HTR-8/SVneo (cell line): ENCODE measurements around the gene GABRB3.

Source experiments
- DNase-seq: peaks from one replicate; pipeline ENCODE4 v3.0.0; 2011; ENCODE audit warnings: low spot score, mixed read lengths; ENCODE audit not compliant: insufficient read length
- FAIRE-seq: peaks from 2 replicates; lab custom pipeline; 2011; peaks lifted over from hg19 to GRCh38; lab: Jason Lieb, UNC

GABRB3 gene

DNA sequence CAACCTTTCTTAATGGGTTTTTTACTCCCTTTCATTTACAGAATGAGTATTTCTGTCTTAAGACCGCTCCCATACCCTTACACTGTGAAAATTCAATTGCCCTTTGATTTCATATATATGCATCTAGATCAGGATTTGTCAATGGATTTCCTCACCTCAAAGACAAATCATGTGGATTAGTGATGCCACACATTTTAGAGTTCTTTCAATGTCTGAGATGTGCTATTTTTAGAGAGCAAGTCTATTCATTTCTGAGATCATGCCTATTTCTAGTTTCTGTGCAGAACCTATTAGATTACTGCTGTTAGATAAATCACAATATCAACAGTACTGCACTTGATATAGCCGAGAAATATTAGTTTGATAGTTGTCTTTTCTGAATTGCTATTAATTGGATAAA, 137.3 kb downstream of the GABRB3 start:
- DNase-seq: no peak

DNA sequence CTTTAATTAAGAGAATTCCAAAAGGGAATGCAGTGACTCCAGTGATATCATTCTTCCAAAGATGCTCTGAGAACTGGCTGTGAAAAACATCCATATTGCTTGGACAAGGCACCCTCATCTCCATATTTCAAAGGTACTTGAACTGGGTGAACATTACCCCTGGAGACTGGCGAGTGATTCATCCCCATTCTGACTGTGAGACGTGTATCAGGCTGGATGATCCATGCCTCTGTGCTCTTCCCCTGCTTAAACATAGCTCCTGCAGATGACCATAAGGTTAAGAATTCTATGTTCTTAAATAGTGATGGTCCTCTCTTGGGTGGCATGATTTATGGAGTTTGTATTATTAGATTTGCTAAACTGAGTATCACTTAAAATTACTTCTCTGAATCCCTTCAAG, 137.8 kb downstream of the GABRB3 start:
- DNase-seq (no peak), FAIRE-seq (no peak)

More for the DNA sequence above, 137.3 kb downstream of the GABRB3 start:
- FAIRE-seq: no peak

DNA sequence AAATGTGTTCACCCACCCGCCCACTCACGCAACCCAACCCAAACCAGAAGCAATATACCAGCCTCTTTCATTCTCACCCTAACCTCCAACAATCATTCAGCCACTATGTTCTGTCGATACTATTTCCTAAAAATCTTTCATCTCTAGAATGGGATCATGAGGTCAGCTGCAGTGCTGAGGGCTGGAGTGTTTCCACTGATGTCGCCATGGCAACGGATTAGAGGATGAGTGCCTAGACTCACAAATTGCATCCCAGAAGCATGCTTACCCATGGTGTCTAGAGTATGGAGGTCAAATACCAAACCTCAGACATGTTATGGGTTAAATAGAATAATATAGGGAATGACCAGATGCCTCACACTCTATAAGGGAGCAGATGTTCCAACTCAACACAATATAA, 138.5 kb downstream of the GABRB3 start:
- FAIRE-seq: no peak
- DNase-seq: no peak

DNA sequence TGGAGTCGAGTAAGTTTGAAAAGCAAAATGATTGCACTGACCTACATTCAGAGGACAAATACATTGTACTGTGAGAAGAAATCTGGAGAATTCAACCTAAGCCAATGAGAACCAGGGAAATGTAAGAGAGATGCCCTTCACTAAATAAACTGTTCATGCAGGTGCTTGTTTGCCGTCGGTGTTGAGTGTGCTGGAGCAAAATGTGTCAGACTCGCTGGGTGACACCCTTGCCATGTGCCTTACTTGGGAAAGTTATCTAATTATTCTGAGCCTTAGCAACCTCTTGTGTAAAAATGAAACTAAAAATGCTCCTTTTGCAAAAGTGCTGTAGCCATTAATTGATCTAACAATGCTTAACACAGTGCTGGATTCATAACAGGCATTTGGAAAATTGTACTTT, 140.4 kb downstream of the GABRB3 start:
- FAIRE-seq (no peak), DNase-seq (no peak)

DNA sequence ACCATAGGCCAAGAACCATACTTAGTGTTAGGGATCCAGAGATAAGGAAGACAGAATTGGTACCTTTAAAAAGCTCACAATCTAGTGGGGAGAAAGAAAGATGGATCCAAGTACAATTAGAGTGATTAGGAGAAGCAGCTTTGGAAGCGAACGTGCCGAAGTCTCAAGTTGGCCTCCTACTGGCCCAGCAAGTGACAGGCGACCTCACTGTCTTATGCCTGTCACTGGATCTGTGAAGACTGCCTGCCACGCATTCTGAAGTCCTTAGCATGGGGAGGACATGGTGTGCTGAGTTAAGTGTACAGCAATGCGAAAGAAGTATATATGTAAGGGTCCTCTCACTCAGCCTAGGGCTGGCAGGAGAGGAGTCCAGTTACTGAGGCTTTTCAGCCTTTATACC, 141.0 kb downstream of the GABRB3 start:
- no peak for FAIRE-seq
- no peak for DNase-seq

DNA sequence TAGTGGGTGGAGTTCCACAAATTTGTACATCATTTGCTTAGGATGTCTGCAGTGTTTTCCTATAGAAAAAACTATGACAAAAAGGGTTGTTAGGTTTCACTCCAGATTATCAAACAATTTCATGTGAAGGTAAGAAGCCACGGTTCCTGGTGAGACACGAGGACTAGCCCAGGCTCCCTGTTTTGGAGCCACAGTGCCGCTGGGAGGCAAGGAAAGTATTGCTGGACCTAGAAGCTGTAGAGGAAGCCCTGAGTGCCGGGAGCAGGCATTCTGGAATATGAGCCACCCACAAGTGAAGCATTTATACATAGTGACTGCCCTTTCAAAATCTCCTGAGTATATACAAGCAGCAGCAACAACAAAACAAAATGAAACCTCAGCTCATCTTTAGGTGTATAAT, 142.0 kb downstream of the GABRB3 start:
- DNase-seq (no peak), FAIRE-seq (no peak)

DNA sequence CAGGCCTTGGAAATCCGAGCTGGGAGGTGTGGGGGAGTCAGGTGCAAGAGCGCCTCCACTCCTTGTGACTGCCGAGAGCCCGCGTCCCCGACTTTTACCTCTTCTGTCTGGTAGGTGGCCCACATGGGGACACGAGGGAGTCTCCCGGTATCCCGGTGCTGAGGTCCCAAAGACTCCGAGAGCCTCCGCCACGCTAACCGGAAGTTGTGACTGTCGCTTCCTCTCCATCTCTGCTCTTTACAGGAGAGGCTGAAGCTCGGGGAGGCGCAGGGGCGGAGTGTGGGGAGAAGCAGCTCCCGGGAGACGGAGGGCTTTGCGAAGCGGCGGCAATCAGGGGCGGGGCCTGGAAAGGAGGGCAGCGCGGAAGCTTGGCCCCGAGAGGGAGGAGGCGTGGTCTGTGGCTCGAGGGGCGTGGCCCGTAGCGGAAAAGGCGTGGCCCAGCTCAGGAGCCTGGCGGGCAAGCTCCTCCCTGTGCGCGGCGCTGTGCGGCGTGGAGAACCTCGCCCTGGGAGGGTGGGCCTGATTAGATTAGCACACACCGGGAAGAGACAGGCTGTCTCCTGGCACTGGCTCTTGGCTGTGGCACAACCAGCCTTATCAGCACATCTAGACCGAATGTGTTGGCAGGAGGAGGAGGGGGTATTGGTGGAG, 143.9 kb downstream of the GABRB3 start:
- DNase-seq (no peak), FAIRE-seq (no peak)

DNA sequence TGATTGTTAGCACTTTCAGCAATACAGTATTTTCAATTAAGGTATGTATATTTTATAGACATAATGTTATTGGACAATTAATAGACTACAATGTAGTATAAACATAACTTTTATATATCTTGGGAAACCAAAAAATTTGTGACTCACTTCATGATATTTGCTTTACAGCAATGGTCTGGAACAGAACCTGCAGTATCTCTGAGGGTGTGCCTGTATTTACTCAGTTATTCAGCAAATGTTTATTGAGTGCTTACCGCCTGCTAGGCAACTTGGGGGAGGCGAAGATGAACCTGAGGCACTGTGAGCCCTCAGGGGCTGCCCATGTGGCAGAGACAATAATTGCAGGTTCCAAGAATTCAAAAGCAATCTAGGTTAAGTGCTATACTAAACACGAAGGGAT, 144.8 kb downstream of the GABRB3 start:
- no peak for DNase-seq
- no peak for FAIRE-seq

DNA sequence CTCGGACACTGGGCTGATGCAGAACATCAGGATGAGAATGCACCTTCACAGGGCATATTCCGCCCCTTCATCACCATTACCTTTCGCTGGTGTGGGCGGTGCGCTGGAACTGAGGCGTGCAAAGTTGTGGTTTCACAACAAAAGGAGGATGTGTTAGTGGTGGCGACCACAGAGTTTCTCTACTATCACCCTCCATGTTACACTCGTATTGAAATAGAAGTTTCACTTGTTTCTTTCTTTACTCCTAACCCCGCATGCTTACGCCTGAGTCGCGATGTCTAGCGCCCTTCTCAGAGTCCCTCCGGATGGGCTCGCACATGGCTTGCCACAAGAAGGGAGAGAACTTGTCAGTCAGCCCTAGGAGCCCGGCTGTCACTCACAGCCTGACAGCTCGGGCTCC, 148.7 kb downstream of the GABRB3 start:
- no peak for FAIRE-seq
- DNase-seq: no peak

DNA sequence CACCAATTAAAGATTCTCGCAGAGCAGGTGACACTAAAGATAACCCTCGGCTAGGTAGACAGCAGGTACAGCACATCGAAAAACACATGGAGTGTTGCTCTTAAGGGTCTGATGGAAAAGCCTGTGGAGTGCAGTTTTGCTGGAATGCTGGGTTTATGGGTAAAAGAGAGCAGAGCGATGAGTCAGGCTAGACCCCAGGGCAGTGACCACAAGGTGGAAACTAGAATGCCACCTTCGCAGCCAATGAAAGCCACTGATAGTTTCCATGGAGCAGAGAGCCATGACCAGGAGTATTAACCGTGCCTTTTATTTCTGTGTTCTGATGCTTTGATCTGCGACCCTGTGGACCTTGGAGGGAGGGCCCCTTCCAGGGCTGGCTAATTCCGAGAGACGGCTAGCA, 149.8 kb downstream of the GABRB3 start:
- FAIRE-seq (no peak), DNase-seq (no peak)

DNA sequence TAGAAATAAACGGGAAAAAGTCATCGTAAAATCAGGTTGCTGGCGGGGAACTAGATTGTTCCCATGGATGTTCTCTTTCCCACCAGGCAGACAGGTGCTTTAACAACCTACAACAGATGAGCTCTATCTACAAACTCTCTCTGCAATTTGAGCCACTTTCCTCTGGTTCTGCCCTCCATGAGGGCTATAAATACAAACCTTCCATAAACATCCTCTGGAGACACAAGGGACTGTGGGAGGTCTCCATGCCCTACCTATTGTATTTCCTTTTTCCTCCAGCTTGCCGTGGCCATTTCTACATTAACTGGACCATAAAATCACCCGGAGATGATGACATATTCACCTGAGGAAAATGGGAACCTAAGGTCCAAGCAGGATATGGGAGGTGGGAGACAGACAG, 151.1 kb downstream of the GABRB3 start:
- no peak for FAIRE-seq

DNA sequence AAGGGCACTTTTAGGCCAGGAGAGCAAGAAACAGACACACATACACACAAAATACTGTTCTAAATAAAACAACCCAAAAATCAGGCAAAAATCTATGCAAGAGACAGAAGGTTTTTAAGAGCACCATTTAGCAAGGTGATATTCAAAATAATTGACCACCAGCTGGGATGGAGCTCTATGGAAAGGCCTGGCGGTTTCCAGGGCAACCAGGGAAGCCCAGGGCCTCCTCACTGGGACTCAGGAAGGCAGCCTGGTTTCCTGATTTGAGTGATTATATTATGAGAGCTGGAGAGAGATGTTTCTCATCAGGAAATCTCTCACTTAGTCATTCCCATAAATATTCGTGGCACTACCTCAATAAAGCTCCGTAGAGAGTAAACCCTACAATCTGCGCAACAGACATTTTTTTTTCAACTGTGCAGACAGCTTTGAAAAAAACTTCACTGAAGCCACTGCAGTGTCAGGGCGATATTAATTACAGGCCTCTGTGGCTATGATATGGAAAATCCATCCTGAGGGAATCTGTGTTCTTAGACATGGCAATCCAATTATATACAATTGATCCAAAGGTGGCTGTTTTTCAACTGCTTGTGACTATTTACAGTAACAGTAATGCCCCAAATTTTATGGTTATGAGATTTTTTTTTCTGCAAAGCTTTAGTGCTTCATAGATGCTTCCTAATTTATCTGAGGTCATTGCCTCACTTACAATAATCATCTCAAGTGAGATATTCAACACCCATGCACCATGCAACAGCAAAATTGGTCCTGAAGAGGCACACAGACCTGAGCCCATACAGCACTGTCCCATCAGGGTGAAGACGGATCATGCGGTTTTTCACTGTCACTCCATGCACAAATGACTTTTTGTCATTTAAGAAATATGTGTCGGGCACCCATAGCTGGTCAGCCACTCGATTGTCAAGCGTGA, 152.1 kb downstream of the GABRB3 start:
- no peak for DNase-seq

More for the DNA sequence above, 151.1 kb downstream of the GABRB3 start:
- DNase-seq: no peak

DNA sequence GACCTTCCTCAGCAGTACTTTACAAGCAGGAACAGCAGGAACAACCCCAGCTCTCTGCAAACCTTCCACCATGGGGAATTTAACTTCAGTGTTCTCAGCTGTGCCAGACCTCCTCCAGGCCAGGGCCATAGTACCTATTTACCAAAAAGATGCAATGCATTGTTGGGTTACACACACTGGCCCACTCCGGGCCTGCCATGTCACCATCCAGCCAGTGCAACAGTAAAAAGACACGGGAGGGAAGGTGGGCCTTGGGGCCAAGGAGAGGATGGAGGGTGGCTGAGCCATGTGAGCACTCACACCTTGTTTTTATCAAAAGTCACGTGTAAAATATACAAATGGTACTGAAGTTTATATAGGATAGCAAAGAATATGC, 157.0 kb downstream of the GABRB3 start:
- DNase-seq: no peak
- FAIRE-seq: no peak

More for the DNA sequence above, 152.1 kb downstream of the GABRB3 start:
- no peak for FAIRE-seq

DNA sequence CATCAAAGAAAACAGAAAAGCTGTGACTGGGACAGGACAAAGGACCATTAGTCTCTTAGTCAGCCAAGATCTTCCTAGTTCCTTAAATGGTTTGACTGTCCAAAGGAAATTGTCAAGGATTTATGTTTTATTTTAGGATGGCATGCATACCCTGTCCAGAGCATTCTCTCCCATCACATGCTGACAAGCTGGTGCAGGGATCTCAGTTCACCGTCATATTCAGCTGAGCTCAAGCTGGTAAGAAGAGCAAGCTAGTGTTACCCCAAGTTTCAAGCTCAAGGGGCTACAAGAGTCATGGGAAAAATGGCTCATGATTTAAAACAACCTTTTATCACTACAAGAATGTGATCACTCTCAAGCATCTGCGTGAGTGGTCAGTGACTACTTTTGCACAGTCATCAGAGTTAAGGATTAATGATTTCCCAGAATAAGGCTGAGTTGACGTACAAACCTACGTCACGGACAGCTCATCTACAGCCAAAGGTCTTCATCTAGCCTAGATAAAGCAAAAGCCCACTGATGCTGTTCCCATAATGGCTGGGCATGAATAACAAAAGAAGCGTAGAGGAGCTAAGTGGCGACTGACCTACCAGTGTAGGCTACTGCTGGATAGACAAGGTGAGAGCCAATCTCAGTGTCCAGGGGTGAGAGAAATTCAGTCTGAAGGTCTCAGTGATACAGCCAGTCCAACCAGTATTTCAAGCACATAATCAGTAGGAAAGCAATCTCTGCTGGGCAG, 157.5 kb downstream of the GABRB3 start:
- FAIRE-seq: no peak
- DNase-seq: no peak

DNA sequence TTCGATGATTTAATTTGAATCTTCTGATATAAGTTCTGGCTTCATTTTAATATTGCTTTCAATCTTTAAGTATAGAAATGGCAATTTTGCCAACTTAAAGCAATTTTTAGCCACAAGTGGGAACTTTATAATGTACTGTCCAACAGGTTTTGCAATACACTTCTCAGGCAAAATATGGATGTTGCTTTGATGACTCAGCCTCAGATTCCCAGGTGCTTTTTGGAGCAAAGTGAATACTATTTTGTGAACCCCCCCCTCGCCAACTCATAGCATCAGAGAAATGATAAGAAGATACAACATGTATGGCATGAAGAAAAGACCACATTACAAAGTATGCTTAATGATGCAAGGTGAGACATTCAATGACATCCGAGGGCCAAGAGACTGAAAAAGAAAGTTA, 158.1 kb downstream of the GABRB3 start:
- DNase-seq (no peak), FAIRE-seq (no peak)

DNA sequence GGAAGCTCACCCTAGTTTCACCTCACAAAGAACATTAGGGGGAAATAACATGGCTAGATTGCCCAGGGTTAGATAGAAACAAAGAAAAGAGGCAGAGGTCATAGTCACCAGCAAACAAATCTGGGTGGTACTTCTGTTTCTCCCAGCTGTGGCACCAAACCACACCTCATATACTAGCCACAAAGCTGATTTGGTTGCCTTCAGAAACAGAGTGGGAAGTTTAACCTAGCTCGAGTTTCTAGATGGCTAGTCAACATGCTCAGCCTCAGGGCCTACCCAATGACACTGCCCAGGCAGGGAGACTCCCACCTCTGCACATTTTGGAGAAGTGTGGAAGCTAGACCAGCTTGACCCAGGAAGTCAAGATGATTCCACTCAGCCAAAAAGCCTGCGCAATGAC, 174.2 kb downstream of the GABRB3 start:
- FAIRE-seq (no peak), DNase-seq (no peak)

DNA sequence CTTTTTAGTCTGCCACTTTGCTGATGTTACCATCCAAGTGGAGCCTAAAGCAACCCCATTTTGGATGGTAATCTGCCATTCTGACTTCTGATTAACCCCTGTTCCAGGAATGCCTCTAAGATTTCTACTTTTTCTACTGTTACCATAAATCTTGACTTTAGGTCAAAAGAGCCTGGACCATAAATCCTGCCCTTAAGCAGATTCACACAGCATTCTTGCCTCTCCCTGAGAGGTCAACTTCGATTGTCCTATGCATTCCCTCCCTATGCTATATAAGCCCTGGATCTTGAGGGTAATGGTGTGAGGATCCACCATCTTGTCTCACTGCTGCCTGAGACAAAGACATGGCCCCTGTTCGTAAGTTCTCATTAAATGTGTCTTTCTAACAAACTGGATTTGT, 177.3 kb downstream of the GABRB3 start:
- DNase-seq (no peak), FAIRE-seq (no peak)

DNA sequence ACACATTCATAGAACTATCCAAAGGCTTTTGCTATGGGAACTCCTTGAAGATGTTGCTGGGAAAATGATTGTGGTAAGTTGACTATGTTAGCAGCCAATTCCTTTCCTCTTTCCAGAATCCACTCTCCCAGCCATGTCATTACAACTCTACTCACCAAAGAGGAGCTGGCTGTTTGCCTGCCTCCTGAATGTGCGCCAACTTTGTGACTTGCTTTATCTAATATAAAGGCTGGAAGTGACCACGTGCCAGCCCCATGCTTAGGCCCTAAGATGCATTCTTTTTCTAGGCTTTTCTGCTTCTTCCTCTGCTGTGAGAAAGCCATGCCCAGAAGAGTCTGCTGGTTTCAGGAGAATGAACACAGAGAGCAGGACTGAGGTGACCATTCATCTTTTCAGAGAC, 182.2 kb downstream of the GABRB3 start:
- DNase-seq (no peak), FAIRE-seq (no peak)

DNA sequence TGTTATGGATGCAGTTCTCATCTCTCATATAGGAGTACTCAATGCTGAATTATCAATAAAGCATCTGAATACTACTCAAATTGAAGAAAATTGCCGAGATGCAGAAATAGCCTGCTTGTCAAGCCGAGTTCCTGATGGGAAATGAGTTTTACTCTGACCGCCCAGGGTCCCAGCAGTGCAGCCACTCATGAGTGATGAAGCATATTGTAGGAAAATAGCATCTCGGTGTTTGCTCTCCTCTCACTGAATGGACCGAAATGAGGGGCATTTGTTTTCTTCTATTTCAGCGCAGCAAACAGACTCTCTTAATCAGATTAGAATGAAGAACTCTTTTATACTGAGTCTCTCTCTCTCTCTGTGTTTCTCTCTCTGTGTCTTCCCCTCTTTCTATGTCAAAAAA, 190.0 kb downstream of the GABRB3 start:
- no peak for FAIRE-seq
- no peak for DNase-seq

DNA sequence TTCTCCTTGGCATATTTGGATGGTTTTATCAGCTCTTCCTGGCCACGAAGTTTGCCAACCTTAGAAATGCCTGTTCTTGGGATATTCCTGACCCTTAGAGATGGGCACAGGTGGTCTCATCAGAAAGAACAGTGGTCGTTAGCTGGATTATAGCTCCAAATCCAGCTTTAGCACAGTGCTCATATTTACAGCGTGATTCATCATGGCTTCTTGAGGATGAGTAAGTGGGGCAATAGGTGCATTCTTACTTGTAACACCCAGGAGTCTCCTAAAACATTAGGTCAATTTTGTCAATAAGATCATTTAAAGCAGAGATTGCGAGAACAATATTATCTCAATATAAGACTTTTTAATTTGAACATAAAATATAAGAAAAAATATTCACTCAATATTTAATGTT, 191.9 kb downstream of the GABRB3 start:
- FAIRE-seq (no peak), DNase-seq (no peak)
